HEK293 (cell line): ENCODE measurements around the gene DNAAF5.

Source experiments
- CTCF ChIA-PET: fragments of 350-600 bp; formaldehyde crosslinking; extraction: SDS; loops from one replicate; lab custom pipeline; 2021; ENCODE audit warnings: antibody characterized with exemption; lab: Yijun Ruan, JAX
- POLR2A ChIA-PET: fragments of 300-600 bp; formaldehyde crosslinking; extraction: SDS; loops from one replicate; lab custom pipeline; 2020; ENCODE audit warnings: antibody characterized with exemption, inconsistent platforms; lab: Yijun Ruan, JAX
- H3K27ac ChIP-seq: fragments of 200-500 bp; sonication (Bioruptor generic); 2 replicates; pipeline ENCODE4 v1.5.1; 2014; ENCODE audit warnings: low read depth, low read length, control low read depth, inconsistent platforms; ENCODE audit errors: extremely low read depth
- H3K36me3 ChIP-seq, 2 experiments: fragments of 200-500 bp in 1 of 2; sonication (Bioruptor generic) in 1 of 2; 1 replicate in 1 of 2; 2 replicates in 1 of 2; pipeline ENCODE4 v1.5.1; 2014 to 2017; ENCODE audit warnings: inconsistent platforms in 2 of 2, low read length in 2 of 2; ENCODE audit not compliant: control insufficient read depth in 2 of 2, insufficient read depth in 1 of 2
- H3K4me1 ChIP-seq: fragments of 200-500 bp; sonication (Bioruptor generic); 2 replicates; pipeline ENCODE4 v1.5.1; 2014; ENCODE audit warnings: mild to moderate bottlenecking, low read length, inconsistent platforms; ENCODE audit not compliant: control insufficient read depth, insufficient read depth
- H3K4me3 ChIP-seq: 2 replicates; pipeline ENCODE4 v1.5.1; 2011; ENCODE audit warnings: low read depth, mild to moderate bottlenecking, control low read depth, low read length, moderate library complexity
- H3K9me3 ChIP-seq: fragments of 200-500 bp; sonication (Bioruptor generic); 2 replicates; pipeline ENCODE4 v1.5.1; 2014; ENCODE audit warnings: low read depth, low read length, inconsistent platforms; ENCODE audit not compliant: control insufficient read depth, insufficient read depth
- BCL6B ChIP-seq: fragments of 450-650 bp; formaldehyde crosslinking; IDR thresholded peaks from 2 replicates; pipeline ENCODE4 v1.5.1; 2017; ENCODE audit warnings: missing biosample characterization, missing genetic modification characterization
- GFI1B ChIP-seq: fragments of 450-650 bp; formaldehyde crosslinking; IDR thresholded peaks from 2 replicates; pipeline ENCODE4 v1.5.1; 2016; ENCODE audit warnings: missing biosample characterization, missing genetic modification characterization
- KLF8 ChIP-seq: fragments of 450-650 bp; formaldehyde crosslinking; IDR thresholded peaks from 2 replicates; pipeline ENCODE4 v1.5.1; 2016; ENCODE audit warnings: missing biosample characterization, missing genetic modification characterization
- MZF1 ChIP-seq: fragments of 450-650 bp; formaldehyde crosslinking; IDR thresholded peaks from 2 replicates; pipeline ENCODE4 v1.5.1; 2017; ENCODE audit warnings: missing biosample characterization, missing genetic modification characterization, borderline replicate concordance
- SETDB1 ChIP-seq: IDR thresholded peaks from one replicate; pipeline ENCODE4 v1.6.1; 2017; ENCODE audit warnings: mild to moderate bottlenecking, low read length, moderate library complexity, mixed read lengths; ENCODE audit not compliant: insufficient read length
- TSHZ1 ChIP-seq: fragments of 450-650 bp; formaldehyde crosslinking; IDR thresholded peaks from 2 replicates; pipeline ENCODE4 v1.5.1; 2016; ENCODE audit warnings: missing biosample characterization, missing genetic modification characterization, borderline replicate concordance
- YY1 ChIP-seq: fragments of 450-650 bp; formaldehyde crosslinking; IDR thresholded peaks from 2 replicates; pipeline ENCODE4 v1.5.1; 2018; ENCODE audit warnings: missing biosample characterization, missing genetic modification characterization
- ZBTB10 ChIP-seq: fragments of 450-650 bp; formaldehyde crosslinking; IDR thresholded peaks from 2 replicates; pipeline ENCODE4 v1.5.1; 2016; ENCODE audit warnings: missing biosample characterization, missing genetic modification characterization
- ZFP69B ChIP-seq: fragments of 450-650 bp; formaldehyde crosslinking; IDR thresholded peaks from 2 replicates; pipeline ENCODE4 v1.5.1; 2016; ENCODE audit warnings: missing biosample characterization, missing genetic modification characterization
- ZNF112 ChIP-seq: fragments of 450-650 bp; formaldehyde crosslinking; IDR thresholded peaks from 2 replicates; pipeline ENCODE4 v1.5.0; 2017; ENCODE audit warnings: missing biosample characterization, missing genetic modification characterization
- ZNF133 ChIP-seq: fragments of 450-650 bp; formaldehyde crosslinking; IDR thresholded peaks from 2 replicates; pipeline ENCODE4 v1.5.1; 2016; ENCODE audit warnings: missing biosample characterization, missing genetic modification characterization
- ZNF2 ChIP-seq: fragments of 450-650 bp; formaldehyde crosslinking; IDR thresholded peaks from 2 replicates; pipeline ENCODE4 v1.5.1; 2016; ENCODE audit warnings: missing biosample characterization, missing genetic modification characterization
- ZNF221 ChIP-seq: fragments of 450-650 bp; formaldehyde crosslinking; IDR thresholded peaks from 2 replicates; pipeline ENCODE4 v1.5.1; 2017; ENCODE audit warnings: missing biosample characterization, missing genetic modification characterization, borderline replicate concordance
- ZNF239 ChIP-seq: fragments of 450-650 bp; formaldehyde crosslinking; IDR thresholded peaks from 2 replicates; pipeline ENCODE4 v1.5.1; 2016; ENCODE audit warnings: missing biosample characterization, missing genetic modification characterization
- ZNF311 ChIP-seq: fragments of 450-650 bp; formaldehyde crosslinking; IDR thresholded peaks from 2 replicates; pipeline ENCODE4 v1.5.1; 2017; ENCODE audit warnings: missing biosample characterization, missing genetic modification characterization, borderline replicate concordance
- ZNF394 ChIP-seq: fragments of 450-650 bp; formaldehyde crosslinking; IDR thresholded peaks from 2 replicates; pipeline ENCODE4 v1.5.1; 2016; ENCODE audit warnings: missing biosample characterization, missing genetic modification characterization, mild to moderate bottlenecking, moderate library complexity, borderline replicate concordance
- ZNF426 ChIP-seq: fragments of 450-650 bp; formaldehyde crosslinking; IDR thresholded peaks from 2 replicates; pipeline ENCODE4 v1.5.1; 2017; ENCODE audit warnings: missing biosample characterization, missing genetic modification characterization, mild to moderate bottlenecking, inconsistent platforms, moderate library complexity
- ZNF510 ChIP-seq: fragments of 450-650 bp; formaldehyde crosslinking; IDR thresholded peaks from 2 replicates; pipeline ENCODE4 v1.5.1; 2018; ENCODE audit warnings: mild to moderate bottlenecking, missing genetic modification characterization, missing biosample characterization; ENCODE audit not compliant: insufficient replicate concordance
- ZNF571 ChIP-seq: fragments of 450-650 bp; formaldehyde crosslinking; IDR thresholded peaks from 2 replicates; pipeline ENCODE4 v1.5.0; 2017; ENCODE audit warnings: missing biosample characterization, missing genetic modification characterization
- ZNF580 ChIP-seq: fragments of 450-650 bp; formaldehyde crosslinking; IDR thresholded peaks from 2 replicates; pipeline ENCODE4 v1.5.1; 2016; ENCODE audit warnings: missing biosample characterization, missing genetic modification characterization
- ZNF626 ChIP-seq: fragments of 450-650 bp; sonication (Bioruptor Pico); formaldehyde crosslinking; IDR thresholded peaks from 2 replicates; pipeline ENCODE4 v1.5.1; 2018; ENCODE audit warnings: missing biosample characterization, missing genetic modification characterization, inconsistent platforms
- ZNF776 ChIP-seq: fragments of 450-650 bp; formaldehyde crosslinking; IDR thresholded peaks from 2 replicates; pipeline ENCODE4 v1.5.0; 2017; ENCODE audit warnings: missing biosample characterization, missing genetic modification characterization, borderline replicate concordance
- ZNF791 ChIP-seq: fragments of 450-650 bp; formaldehyde crosslinking; IDR thresholded peaks from 2 replicates; pipeline ENCODE4 v1.5.1; 2016; ENCODE audit warnings: missing biosample characterization, missing genetic modification characterization
- ZSCAN16 ChIP-seq: fragments of 450-650 bp; formaldehyde crosslinking; IDR thresholded peaks from 2 replicates; pipeline ENCODE4 v1.5.1; 2016; ENCODE audit warnings: missing biosample characterization, missing genetic modification characterization

Gene DNAAF5

GRCh38 chr7:732556-732955 is 6.1 kb downstream of the DNAAF5 start (continued):
- no peak for TF ChIP-seq MZF1

GRCh38 chr7:734214-734613 is 7.7 kb downstream of the DNAAF5 start:
- Histone ChIP-seq H3K9me3 (no peaks in the 10 kb centered on the region), H3K27ac (no peak overlapping the region), H3K4me3 (no peak overlapping the region), H3K36me3 (peaks cover 0 to 55% of the 10 kb centered on the region in 2 experiments; a peak in 2 of 3 replicates), H3K4me1 (no peaks in the 10 kb centered on the region)
- TF ChIP-seq ZNF626 (tag by site-specific recombination) (0 out of 2 replicates have a peak, but pooled peaks have one; percentile 15), ZFP69B (tag by site-specific recombination) (no peak), GFI1B (tag by site-specific recombination) (no peak), ZBTB10 (tag by site-specific recombination) (no peak), BCL6B (tag by site-specific recombination) (no peak), SETDB1 (peak; percentile 56), ZNF221 (no peak), ZNF510 (tag by site-specific recombination) (no peak), ZNF571 (no peak)
- POLR2A ChIA-PET = no interaction called here
- CTCF ChIA-PET = no interaction called here

GRCh38 chr7:734808-735207 is 8.3 kb downstream of the DNAAF5 start:
- ChIA-PET CTCF (no interaction called here), POLR2A (no interaction called here)
- H3K4me1 ChIP-seq = no peaks in the 10 kb centered on the region
- H3K27ac ChIP-seq = no peak overlapping the region
- no peaks in the 10 kb centered on the region for H3K9me3 ChIP-seq
- H3K36me3 ChIP-seq = peaks cover 0 to 55% of the 10 kb centered on the region in 2 experiments; a peak in 2 of 3 replicates
- H3K4me3 ChIP-seq = no peak overlapping the region
- TF ChIP-seq ZNF394 (tag by site-specific recombination) = no peak
- no peak for TF ChIP-seq ZNF112 (tag by site-specific recombination)
- TF ChIP-seq YY1 = no peak
- TF ChIP-seq ZNF133 (tag by site-specific recombination) = no peak
- TF ChIP-seq ZNF791 = no peak
- TF ChIP-seq ZNF776 (tag by site-specific recombination) = no peak
- no peak for TF ChIP-seq ZNF311 (tag by site-specific recombination)
- no peak for TF ChIP-seq ZNF426
- TF ChIP-seq ZNF239 (tag by site-specific recombination) = no peak
- TF ChIP-seq ZSCAN16 = no peak
- TF ChIP-seq TSHZ1 = no peak
- no peak for TF ChIP-seq ZNF580 (tag by site-specific recombination)
- TF ChIP-seq KLF8 (tag by site-specific recombination) = no peak
- no peak for TF ChIP-seq ZNF221
- TF ChIP-seq ZNF2 = no peak
